NOMO-1 (cell line): ENCODE measurements around the gene NRG3.

Experiments
- DNase-seq, 2 experiments: peaks; one replicate each; lab custom pipeline; 2025; ENCODE audit not compliant: unreplicated experiment in 2 of 2; lab: John Stamatoyannopoulos, UW

The NRG3 gene

GRCh38 chr10:82867056-82867455 lies 992.1 kb downstream of the NRG3 start:
- DNase-seq = peak in 1 of 2 experiments; percentile 76

DNA sequence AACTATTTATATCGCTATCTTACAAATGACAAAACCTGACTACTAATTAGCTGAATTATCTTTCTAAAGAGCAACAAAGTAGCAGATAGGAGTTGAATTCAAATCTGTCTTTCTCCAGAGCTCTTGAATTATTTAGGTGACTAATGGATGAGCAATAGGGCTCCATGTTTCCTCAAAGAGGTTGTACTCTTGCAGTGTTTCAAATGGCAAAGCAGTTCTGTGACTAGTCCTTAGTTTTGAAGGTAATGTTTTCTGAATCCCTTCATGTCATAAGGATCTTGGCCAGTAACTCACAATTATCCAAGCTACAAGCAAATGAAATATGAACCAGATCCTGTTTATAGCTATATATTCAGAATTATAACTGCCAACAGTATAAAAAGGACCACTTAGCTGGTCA lies 999.7 kb downstream of the NRG3 start:
- DNase-seq = no peak

DNA sequence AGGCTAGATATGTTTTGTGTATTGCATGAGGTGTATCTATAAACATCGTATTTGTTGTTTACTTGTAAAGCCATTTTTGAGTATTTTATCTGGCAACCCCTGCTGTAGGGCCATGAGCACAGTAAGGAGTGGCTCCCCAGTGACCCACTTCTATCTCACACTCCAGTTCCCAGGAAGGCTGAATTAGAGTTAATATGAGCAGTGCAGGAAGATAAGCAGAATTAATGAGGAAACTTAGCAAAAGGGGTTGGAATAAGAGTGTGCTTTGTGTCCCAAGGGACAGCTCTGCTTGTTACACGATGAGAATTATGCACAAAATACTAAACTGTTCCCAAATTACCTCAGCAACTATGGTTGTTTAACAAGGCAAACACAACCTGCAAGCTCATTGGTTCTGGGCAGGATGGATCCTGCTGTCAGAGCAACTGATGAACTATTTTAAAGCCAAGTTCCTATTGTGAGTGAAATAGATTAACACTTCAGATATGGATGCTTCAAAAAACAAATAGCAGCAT lies 1005.8 kb downstream of the NRG3 start:
- DNase-seq = no peak

- DNase-seq = no peak
Observed at GRCh38 chr10:82882722-82883121, 1007.7 kb downstream of the NRG3 start.

- DNase-seq = no peak
Observed at GRCh38 chr10:82883603-82884002, 1008.6 kb downstream of the NRG3 start.

DNA sequence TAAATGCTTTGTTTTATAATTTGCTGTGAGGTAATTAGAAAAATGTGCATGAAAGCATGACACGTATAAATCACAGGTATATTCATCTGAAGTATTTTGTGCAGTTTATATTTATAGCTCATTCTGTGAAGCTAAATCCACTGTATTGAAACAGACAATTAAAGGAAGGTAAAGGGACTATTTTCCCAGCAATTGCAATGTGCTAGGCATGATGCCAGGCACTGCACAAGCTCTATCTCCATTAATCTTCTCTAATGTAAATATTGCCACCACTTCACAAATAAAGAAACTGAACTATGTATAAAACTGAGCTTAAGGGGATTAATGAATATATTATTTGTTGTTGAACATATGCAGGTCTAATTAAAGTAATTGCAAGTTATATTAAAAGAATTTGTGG lies 1012.5 kb downstream of the NRG3 start:
- DNase-seq = no peak

DNA sequence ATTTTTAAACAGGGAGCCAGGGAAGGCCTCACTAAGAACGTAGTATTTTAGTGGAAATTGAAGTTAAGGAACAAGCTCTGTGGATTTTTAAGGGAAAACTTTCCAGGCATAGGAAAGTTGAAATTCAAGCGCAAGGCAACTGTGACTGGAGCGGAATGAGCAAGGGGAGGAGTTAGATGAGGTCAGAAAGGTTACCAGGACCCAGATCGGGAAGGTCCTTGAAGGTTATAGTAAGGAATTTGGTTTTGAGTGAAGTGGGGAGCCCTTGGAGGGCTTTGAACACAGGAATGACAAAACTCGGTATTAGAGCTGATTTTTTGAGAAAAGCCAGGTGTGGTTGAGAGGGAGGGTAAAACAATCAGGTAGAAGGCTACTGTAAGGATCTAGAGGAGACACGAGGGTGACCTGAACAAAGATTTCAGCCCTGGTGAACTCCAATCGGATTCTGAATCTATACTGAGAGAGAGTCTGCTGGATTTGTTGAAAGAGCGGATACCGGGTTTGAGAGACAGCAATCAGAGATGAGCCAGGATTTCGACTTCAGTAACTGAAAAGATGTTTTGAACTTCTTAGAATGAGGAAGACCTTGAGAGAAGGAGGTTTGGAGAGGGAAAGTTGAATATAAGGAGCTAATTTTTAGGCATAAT lies 1013.9 kb downstream of the NRG3 start:
- DNase-seq = no peak

DNA sequence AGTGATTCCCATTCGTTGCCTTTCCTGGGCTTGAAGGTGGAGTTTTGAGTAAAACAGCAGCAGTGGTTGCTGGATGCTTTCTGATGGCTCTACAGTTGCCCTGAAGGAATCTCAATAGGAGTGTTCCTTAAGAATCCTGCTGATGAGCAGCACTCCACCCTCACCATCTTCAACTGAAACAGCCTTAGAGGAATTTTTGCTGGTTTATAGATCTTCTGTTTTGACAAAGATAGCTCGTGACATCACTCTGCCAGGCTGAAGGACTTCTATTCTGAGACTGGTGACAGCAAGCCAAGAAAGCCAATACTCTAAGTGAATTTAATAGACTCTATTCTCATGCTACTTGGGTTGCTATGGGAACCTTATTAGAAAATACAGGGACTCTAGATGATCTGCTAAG lies 1014.7 kb downstream of the NRG3 start:
- no peak for DNase-seq

- DNase-seq = no peak
Observed at GRCh38 chr10:82890573-82890972, 1015.6 kb downstream of the NRG3 start.

DNA sequence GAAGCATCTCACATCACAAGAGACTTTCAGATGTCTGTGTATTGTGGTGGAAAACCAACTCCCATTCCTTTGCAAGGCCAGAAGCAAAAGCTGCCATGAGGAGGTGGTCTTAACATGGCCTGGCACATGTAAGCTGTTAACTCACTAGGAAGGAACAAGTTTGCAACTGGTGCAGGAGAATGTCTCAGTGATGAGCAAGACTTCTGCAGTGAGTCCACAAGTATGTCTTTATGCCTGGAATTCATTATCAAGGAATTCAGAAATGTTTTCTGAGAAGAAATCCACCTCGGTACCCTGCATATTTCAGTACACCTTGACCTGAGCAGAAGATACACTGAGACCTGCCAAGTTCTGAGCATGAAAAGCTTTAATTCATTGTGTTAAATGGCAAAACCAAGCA lies 1033.1 kb downstream of the NRG3 start:
- DNase-seq = no peak

GRCh38 chr10:82908751-82909150 lies 1033.8 kb downstream of the NRG3 start:
- DNase-seq = no peak

GRCh38 chr10:82910301-82910700 lies 1035.3 kb downstream of the NRG3 start:
- DNase-seq = no peak

- no peak for DNase-seq
Observed at GRCh38 chr10:82914655-82915136, 1039.7 kb downstream of the NRG3 start.

GRCh38 chr10:82916941-82917340 lies 1041.9 kb downstream of the NRG3 start:
- no peak for DNase-seq

- DNase-seq = no peak
Observed at GRCh38 chr10:82918022-82918421, 1043.0 kb downstream of the NRG3 start.

DNA sequence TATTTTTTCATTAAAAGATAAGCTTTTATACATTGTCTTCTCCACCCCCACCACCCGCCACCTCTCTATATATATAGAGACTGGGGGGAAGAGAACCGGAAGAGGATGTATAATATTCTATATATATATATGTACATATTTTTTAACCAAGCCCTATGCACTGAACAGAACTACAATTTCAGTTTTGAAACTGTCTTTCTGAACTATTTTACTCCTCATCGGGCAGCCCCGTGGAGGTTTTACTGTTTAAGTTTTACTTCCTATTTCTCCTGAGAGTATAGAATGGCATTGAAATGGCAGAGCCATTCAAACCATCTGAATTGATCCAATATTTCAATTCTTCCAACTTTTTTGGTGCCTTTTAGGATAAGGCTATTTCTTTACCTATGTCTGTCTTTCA lies 1047.1 kb downstream of the NRG3 start:
- DNase-seq = peak in 1 of 2 experiments; percentile 22

- DNase-seq = no peak
Observed at GRCh38 chr10:82922755-82923154, 1047.8 kb downstream of the NRG3 start.

GRCh38 chr10:82924711-82925110 lies 1049.7 kb downstream of the NRG3 start:
- DNase-seq = no peak

DNA sequence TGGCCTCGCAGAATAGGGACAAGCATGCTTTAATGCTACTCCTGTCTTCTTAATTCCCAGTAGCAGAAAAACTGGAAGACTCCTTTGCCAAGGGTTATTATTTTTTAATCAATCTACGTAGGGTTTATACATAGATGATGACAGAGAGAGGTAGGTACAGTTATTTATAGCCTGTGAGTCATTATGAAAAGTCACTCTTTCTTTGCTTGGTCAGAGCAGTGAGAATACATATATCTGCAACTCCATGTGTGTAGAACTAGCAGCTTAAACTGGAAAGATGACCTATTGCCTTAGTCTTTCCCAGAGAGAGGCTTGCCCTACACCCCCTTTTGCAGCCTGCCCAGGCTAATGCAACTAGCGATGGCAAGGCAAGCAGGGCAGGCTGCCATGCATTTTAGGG lies 1050.6 kb downstream of the NRG3 start:
- no peak for DNase-seq

DNA sequence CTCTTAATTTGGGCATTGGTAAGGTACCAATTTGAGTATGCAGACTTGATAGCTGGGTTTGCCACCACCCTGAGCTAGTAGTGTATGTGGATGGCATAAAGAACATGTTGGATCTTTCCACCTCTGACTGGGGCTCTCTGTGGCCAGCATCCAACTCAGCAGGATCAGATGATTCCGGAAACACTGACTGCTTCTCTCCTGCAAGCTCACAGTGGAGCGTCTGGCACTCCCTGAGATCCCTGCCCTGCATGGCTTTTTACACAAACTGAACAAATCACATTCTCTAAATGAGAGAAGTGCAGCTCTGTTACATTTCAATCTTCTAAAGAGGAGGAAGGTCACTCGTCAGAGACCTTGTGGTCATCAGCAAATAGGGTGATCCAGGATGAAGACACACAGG lies 1057.5 kb downstream of the NRG3 start:
- DNase-seq = no peak

- no peak for DNase-seq
Observed at GRCh38 chr10:82934429-82934828, 1059.4 kb downstream of the NRG3 start.

DNA sequence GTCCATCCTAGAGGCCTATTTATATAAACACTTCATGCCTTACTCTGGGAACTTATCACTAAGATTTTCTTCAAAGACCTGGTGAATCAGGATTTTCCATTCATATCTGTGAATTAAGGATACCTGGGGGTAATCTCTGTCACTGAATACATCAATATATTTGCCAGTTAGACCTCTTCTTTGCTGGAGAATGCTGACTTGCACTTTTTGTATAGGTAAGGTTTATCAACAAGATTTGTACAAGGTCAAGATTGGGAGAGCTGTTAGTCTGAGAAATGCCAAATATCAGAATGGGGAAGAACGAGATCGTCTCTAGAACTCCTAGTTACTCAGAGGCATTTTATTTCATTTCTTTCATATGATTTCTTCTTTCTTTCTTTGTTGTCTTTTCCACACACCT lies 1060.0 kb downstream of the NRG3 start:
- DNase-seq = no peak

DNA sequence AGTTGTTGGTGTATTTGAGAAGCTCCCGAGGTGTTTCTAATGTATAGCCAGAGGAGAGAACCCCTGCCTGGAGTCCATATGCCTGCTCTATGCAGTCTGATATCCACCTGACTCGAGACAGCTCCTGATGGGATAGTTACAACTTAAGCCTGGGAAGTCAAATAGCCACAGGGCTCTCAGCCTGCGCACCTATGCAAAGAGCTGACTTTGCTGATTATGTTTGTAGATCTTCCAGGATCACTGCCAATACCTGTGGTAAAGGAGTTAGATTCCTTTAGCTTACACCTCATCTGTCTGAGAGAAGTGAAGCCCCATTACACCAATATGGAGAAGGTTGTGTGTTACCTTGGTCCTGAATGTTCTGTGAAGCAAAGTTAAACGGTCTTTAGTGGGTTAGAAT lies 1063.3 kb downstream of the NRG3 start:
- DNase-seq = no peak
